ENCODE measurements around the gene MYO1F. TPM values are rescaled to one million over a fixed set of nuclear protein-coding genes. Genes with fewer than 3 reads are reported as not detected.

The MYO1F gene
- total and polyA plus RNA-seq, 2 of the 13 experiments (the other 11 are each of a cell fraction or from before 2014, with no cell fraction given) = 0.09 to 0.13 TPM

DNA sequence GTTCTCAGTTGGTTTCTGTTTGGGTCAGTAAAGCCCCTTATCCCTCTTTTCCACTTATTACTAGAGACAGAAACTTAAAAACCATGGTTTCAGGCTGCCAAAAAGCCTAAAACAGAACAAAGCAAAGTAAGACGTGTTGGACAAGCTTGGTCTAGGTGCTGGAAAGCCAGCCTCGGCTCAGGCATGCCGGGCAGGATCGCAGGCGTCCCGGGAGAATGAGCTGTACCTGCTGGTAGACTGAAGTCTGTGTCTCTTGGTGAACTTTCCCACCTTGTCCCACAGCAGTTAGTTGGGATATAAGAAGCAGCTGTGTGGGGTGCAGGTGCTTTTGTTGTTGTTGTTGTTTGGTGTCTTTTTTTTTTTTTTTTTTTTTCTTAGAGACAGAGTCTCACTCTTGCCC, 95.6 kb downstream of the MYO1F start:
- H3K27me3 ChIP-seq (ENCODE audit: control insufficient read depth in 1 of 2, insufficient read depth in 2 of 2, low read length in 2 of 2) = no peaks in the 10 kb centered on the region
- no peak for ATAC-seq
- no peak overlapping the region for H3K4me3 ChIP-seq (replicated peaks in 1 of 3; ENCODE audit: insufficient read depth in 1 of 3, low read depth in 2 of 3, low read length in 3 of 3)
- FAIRE-seq = no peak
- H3K36me3 ChIP-seq (replicated peaks in 1 of 2; ENCODE audit: control insufficient read depth in 1 of 2, insufficient read depth in 2 of 2, low read length in 2 of 2) = peaks cover 46 to 83% of the 10 kb centered on the region in 2 experiments
- 99% methylated on average over 6 of the region's 6 CpGs for WGBS (ENCODE audit: low lambda C conversion rate)
- DNase-seq (ENCODE audit: low spot score) = no peak
- peaks cover 53% of the 10 kb centered on the region for H4K20me1 ChIP-seq (ENCODE audit: insufficient read depth, low read length)
- H3K4me1 ChIP-seq (ENCODE audit: insufficient read depth, low read length) = no peaks in the 10 kb centered on the region
- CTCF ChIA-PET (ENCODE audit: low intra/inter-chr PET ratio, low total read pairs) = no interaction called here
- H3K27ac ChIP-seq (ENCODE audit: extremely low read length, insufficient read depth, low read length) = no peak overlapping the region
- TF ChIP-seq ZNF180 (CRISPR knock-in tag; IDR thresholded peaks at IDR 0.05; ENCODE audit: borderline replicate concordance, low read depth) = no peak
- no peak for TF ChIP-seq RFX5 (IDR thresholded peaks at IDR 0.05; ENCODE audit: low read depth, low read length)
- TF ChIP-seq ZFX (CRISPR knock-in tag; IDR thresholded peaks at IDR 0.05; ENCODE audit: low read depth) = no peak
- no peak for TF ChIP-seq SMARCE1 (IDR thresholded peaks at IDR 0.05; ENCODE audit: borderline replicate concordance)
- no peak for TF ChIP-seq SP4 (CRISPR knock-in tag; IDR thresholded peaks at IDR 0.05)
- TF ChIP-seq ZNF383 (CRISPR knock-in tag; IDR thresholded peaks at IDR 0.05; ENCODE audit: borderline replicate concordance) = no peak
- TF ChIP-seq HOXA5 (CRISPR knock-in tag; IDR thresholded peaks at IDR 0.05) = no peak
- TF ChIP-seq PRMT3 (CRISPR knock-in tag; IDR thresholded peaks at IDR 0.05; ENCODE audit: borderline replicate concordance, low read depth) = no peak
- no peak for TF ChIP-seq NONO (IDR thresholded peaks at IDR 0.05)
- no peak for TF ChIP-seq NONO (CRISPR knock-in tag; conservative IDR thresholded peaks at IDR 0.05)
- TF ChIP-seq NR1H2 (CRISPR knock-in tag; IDR thresholded peaks at IDR 0.05; ENCODE audit: borderline replicate concordance, low read depth) = no peak
- TF ChIP-seq ZNF296 (CRISPR knock-in tag; conservative IDR thresholded peaks at IDR 0.05) = no peak
- TF ChIP-seq, protein P1, sequence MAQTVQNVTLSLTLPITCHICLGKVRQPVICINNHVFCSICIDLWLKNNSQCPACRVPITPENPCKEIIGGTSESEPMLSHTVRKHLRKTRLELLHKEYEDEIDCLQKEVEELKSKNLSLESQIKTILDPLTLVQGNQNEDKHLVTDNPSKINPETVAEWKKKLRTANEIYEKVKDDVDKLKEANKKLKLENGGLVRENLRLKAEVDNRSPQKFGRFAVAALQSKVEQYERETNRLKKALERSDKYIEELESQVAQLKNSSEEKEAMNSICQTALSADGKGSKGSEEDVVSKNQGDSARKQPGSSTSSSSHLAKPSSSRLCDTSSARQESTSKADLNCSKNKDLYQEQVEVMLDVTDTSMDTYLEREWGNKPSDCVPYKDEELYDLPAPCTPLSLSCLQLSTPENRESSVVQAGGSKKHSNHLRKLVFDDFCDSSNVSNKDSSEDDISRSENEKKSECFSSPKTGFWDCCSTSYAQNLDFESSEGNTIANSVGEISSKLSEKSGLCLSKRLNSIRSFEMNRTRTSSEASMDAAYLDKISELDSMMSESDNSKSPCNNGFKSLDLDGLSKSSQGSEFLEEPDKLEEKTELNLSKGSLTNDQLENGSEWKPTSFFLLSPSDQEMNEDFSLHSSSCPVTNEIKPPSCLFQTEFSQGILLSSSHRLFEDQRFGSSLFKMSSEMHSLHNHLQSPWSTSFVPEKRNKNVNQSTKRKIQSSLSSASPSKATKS (CRISPR knock-in tag; IDR thresholded peaks at IDR 0.05) = no peak
- no peak overlapping the region for H3K9ac ChIP-seq (ENCODE audit: insufficient read depth, low read depth, low read length)
- BruUV-seq (replicated peaks) = no TSS peak
- in situ Hi-C loops (cut with HindIII; ENCODE audit: extremely low pct_ligation_motif_present, low pct_unique_long_range_greater_than_20kb) = no loop called here
- H3K9me3 ChIP-seq (ENCODE audit: low read length) = no peaks in the 10 kb centered on the region
- H3K79me2 ChIP-seq (ENCODE audit: insufficient read depth, low read length) = peaks cover 42% of the 10 kb centered on the region
- intact Hi-C loops (cut with micrococcal nuclease; ENCODE audit: unreplicated experiment) = no loop called here
- POLR2A ChIA-PET = no interaction called here
- no peak overlapping the region for H2AFZ ChIP-seq (ENCODE audit: low read length)
- no peak overlapping the region for H3K4me2 ChIP-seq (ENCODE audit: low read depth, low read length)

All from HepG2 (cell line).